GM19099 (cell line): ENCODE results near the gene KRTAP6-1.

ENCODE experiments used
- POLR2A ChIP-seq: IDR thresholded peaks from 3 replicates; pipeline ENCODE4 v1.6.1; 2011; ENCODE audit warnings: low read depth; ENCODE audit not compliant: insufficient read length; ENCODE audit errors: extremely low read depth

The KRTAP6-1 gene

GRCh38 chr21:30613836-30614235, at the start of gene KRTAP6-1:
TSS of gene KRTAP6-1 (minus strand) at chr21:30613930. CDS start at chr21:30613904, 26 bp downstream.
- no peak for TF ChIP-seq POLR2A

- no peak for TF ChIP-seq POLR2A
Observed at GRCh38 chr21:30652891-30653290, 39.2 kb upstream of the KRTAP6-1 start.

GRCh38 chr21:30646904-30647414, 33.2 kb upstream of the KRTAP6-1 start:
- no peak for TF ChIP-seq POLR2A

GRCh38 chr21:30642564-30642963, 28.8 kb upstream of the KRTAP6-1 start, which contains the start of gene KRTAP20-3:
TSS of gene KRTAP20-3 (plus strand) at chr21:30642864.
- TF ChIP-seq POLR2A = no peak

- TF ChIP-seq POLR2A = no peak
Observed at GRCh38 chr21:30638686-30639085, 25.0 kb upstream of the KRTAP6-1 start.

GRCh38 chr21:30634906-30635305, 21.2 kb upstream of the KRTAP6-1 start, which contains the start of gene KRTAP20-2:
TSS of gene KRTAP20-2 (plus strand) at chr21:30635206. CDS start at chr21:30635264, 58 bp downstream.
- no peak for TF ChIP-seq POLR2A

GRCh38 chr21:30629200-30629599, 15.5 kb upstream of the KRTAP6-1 start:
- TF ChIP-seq POLR2A = no peak

GRCh38 chr21:30628109-30628508, 14.4 kb upstream of the KRTAP6-1 start:
- no peak for TF ChIP-seq POLR2A

GRCh38 chr21:30625449-30626165, 11.9 kb upstream of the KRTAP6-1 start:
- no peak for TF ChIP-seq POLR2A

- TF ChIP-seq POLR2A = no peak
Observed at GRCh38 chr21:30623362-30623761, 9.6 kb upstream of the KRTAP6-1 start.

- TF ChIP-seq POLR2A = no peak
Observed at GRCh38 chr21:30620522-30620921, 6.8 kb upstream of the KRTAP6-1 start, which contains the start of gene KRTAP20-4. TSS of gene KRTAP20-4 (plus strand) at chr21:30620627.

GRCh38 chr21:30620080-30620479, 6.3 kb upstream of the KRTAP6-1 start:
- TF ChIP-seq POLR2A = no peak

GRCh38 chr21:30616125-30616524, 2.4 kb upstream of the KRTAP6-1 start, which contains the start of gene KRTAP20-1:
TSS of gene KRTAP20-1 (plus strand) at chr21:30616425. CDS start at chr21:30616455, 30 bp downstream.
- no peak for TF ChIP-seq POLR2A

- no peak for TF ChIP-seq POLR2A
Observed at GRCh38 chr21:30615199-30615598, 1.5 kb upstream of the KRTAP6-1 start.

GRCh38 chr21:30612132-30612531, 1.6 kb downstream of the KRTAP6-1 start:
- no peak for TF ChIP-seq POLR2A

GRCh38 chr21:30605968-30606367, 7.8 kb downstream of the KRTAP6-1 start:
- no peak for TF ChIP-seq POLR2A

- TF ChIP-seq POLR2A = no peak
Observed at GRCh38 chr21:30600787-30601186, 12.9 kb downstream of the KRTAP6-1 start, which contains the start of gene KRTAP22-1. TSS of gene KRTAP22-1 (plus strand) at chr21:30601087.

- no peak for TF ChIP-seq POLR2A
Observed at GRCh38 chr21:30598802-30599201, 14.9 kb downstream of the KRTAP6-1 start, which contains the start of gene KRTAP6-2. TSS of gene KRTAP6-2 (minus strand) at chr21:30598902. CDS start at chr21:30598874, 28 bp downstream.
